ENCODE results near the gene LENG9. TPM values are rescaled to one million over a fixed set of nuclear protein-coding genes. Genes with fewer than 3 reads are reported as not detected.
"Not testable (repeated sequence)": the region's sequence is repeated elsewhere in the genome, so short reads cannot be mapped to it uniquely, and the experiment has no call there.

Gene LENG9
- total RNA-seq, 1 experiment from 2014 or later: 4.2 TPM

DNA sequence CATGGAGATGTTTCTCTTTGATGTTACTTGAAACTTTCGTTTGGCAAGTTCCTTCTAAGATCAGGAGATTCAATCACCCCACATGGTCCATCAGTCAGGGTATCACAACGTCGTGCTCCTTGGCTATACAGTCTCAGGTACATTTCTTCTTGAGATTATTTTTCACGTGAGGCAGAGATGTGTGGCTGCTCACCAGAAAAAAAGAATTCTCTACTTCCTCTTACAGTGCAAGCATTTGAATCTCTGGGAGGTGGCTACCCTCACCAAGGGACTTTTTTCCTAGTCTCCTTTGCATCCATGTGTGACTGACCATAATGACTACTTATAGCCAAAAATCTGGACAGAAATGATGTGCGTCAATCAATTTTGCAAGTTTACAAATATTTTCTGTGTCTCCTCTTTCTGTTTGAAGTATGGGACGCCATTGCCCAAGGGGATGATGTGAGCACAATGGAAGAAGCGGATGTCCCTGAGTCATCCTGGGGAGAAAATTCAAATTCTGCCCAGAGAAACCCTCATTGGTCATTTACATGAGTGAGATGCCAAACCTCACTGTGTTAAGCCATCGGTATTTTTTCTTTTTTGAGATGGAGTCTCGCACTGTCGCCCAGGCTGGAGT, 30.5 kb upstream of the LENG9 start:
- no peak overlapping the region for H3K27ac ChIP-seq (ENCODE audit: low read depth, low read length, poor library complexity, severe bottlenecking)
- peaks cover 36% of the 10 kb centered on the region for H3K27me3 ChIP-seq (replicated peaks; ENCODE audit: insufficient read depth, low read depth, low read length, poor library complexity)
- POLR2A ChIA-PET (ENCODE audit: low non-redundant PET): no interaction called here
- H3K9me3 ChIP-seq (ENCODE audit: low read depth, low read length, poor library complexity, severe bottlenecking): no peaks in the 10 kb centered on the region
- no peak for TF ChIP-seq EZH2 (IDR thresholded peaks at IDR 0.05; ENCODE audit: borderline replicate concordance, low read depth, low read length, poor library complexity, severe bottlenecking)
- TF ChIP-seq, protein P1, sequence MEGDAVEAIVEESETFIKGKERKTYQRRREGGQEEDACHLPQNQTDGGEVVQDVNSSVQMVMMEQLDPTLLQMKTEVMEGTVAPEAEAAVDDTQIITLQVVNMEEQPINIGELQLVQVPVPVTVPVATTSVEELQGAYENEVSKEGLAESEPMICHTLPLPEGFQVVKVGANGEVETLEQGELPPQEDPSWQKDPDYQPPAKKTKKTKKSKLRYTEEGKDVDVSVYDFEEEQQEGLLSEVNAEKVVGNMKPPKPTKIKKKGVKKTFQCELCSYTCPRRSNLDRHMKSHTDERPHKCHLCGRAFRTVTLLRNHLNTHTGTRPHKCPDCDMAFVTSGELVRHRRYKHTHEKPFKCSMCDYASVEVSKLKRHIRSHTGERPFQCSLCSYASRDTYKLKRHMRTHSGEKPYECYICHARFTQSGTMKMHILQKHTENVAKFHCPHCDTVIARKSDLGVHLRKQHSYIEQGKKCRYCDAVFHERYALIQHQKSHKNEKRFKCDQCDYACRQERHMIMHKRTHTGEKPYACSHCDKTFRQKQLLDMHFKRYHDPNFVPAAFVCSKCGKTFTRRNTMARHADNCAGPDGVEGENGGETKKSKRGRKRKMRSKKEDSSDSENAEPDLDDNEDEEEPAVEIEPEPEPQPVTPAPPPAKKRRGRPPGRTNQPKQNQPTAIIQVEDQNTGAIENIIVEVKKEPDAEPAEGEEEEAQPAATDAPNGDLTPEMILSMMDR (conservative IDR thresholded peaks at IDR 0.05; ENCODE audit: low read depth, low read length): no peak
- H3K36me3 ChIP-seq (ENCODE audit: insufficient read depth, low read length, poor library complexity, severe bottlenecking): no peaks in the 10 kb centered on the region
- CTCF ChIA-PET: no interaction called here
- intact Hi-C loops (cut with micrococcal nuclease; ENCODE audit: unreplicated experiment): no loop called here
- no peak for DNase-seq (ENCODE audit: low spot score)
- no peaks in the 10 kb centered on the region for H3K4me1 ChIP-seq (ENCODE audit: insufficient read depth, low read length, poor library complexity, severe bottlenecking)
- no TSS peak for BruUV-seq (replicated peaks)
- no peak overlapping the region for H3K4me3 ChIP-seq (ENCODE audit: low read depth, low read length, poor library complexity, severe bottlenecking)

DNA sequence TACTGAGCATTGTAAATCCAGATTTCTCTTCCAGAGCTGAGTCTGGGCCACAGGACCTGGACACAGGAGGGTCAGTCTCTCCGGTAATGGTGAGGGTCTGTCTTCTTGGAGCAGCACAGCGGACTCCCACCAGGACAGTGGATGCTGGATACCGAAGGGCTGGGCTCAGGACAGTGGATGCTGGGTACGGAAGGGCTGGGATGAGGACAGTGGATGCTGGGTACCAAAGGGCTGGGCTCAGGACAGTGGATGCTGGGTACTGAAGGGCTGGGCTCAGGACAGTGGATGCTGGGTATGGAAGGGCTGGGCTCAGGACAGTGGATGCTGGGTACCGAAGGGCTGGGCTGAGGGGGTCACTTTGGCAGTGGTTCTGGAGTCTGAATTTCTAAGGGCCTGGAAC, 29.5 kb upstream of the LENG9 start:
- H3K4me3 ChIP-seq (ENCODE audit: low read depth, low read length, poor library complexity, severe bottlenecking); H3K9me3 ChIP-seq (ENCODE audit: low read depth, low read length, poor library complexity, severe bottlenecking); DNase-seq (ENCODE audit: low spot score); CTCF ChIA-PET; H3K27ac ChIP-seq (ENCODE audit: low read depth, low read length, poor library complexity, severe bottlenecking); H3K36me3 ChIP-seq (ENCODE audit: insufficient read depth, low read length, poor library complexity, severe bottlenecking); BruUV-seq (replicated peaks); POLR2A ChIA-PET (ENCODE audit: low non-redundant PET); H3K4me1 ChIP-seq (ENCODE audit: insufficient read depth, low read length, poor library complexity, severe bottlenecking); intact Hi-C loops (cut with micrococcal nuclease; ENCODE audit: unreplicated experiment): not testable (repeated sequence)
- peaks cover 42% of the 10 kb centered on the region for H3K27me3 ChIP-seq (replicated peaks; ENCODE audit: insufficient read depth, low read depth, low read length, poor library complexity)

DNA sequence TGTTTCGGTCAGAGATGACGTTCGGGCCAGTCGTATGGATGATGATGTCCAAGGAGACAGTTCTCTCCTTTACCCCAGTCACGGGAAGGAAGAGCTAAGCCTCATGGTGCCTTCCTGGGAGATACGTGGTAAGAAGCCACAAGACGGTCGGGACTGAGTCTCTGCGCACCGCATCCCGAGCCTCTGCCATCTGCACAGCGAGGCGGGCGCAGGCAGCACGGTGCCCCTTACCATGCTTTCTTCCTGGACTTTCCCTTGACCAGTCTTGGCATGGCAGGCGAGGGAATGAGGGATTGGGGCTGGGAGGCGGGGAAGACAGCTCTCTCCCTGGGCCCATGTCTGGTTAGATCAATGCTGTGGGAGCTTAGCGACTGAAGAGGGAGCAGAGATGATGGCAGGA, 29.0 kb upstream of the LENG9 start:
- no TSS peak for BruUV-seq (replicated peaks)
- CTCF ChIA-PET: no interaction called here
- POLR2A ChIA-PET (ENCODE audit: low non-redundant PET): no interaction called here

More for the DNA sequence above, 29.0 kb upstream of the LENG9 start:
- no peak for DNase-seq (ENCODE audit: low spot score)
- Histone ChIP-seq H3K9me3 (ENCODE audit: low read depth, low read length, poor library complexity, severe bottlenecking) (no peaks in the 10 kb centered on the region), H3K36me3 (ENCODE audit: insufficient read depth, low read length, poor library complexity, severe bottlenecking) (no peaks in the 10 kb centered on the region), H3K4me3 (ENCODE audit: low read depth, low read length, poor library complexity, severe bottlenecking) (no peak overlapping the region), H3K27me3 (replicated peaks; ENCODE audit: insufficient read depth, low read depth, low read length, poor library complexity) (peaks cover 42% of the 10 kb centered on the region), H3K4me1 (ENCODE audit: insufficient read depth, low read length, poor library complexity, severe bottlenecking) (no peaks in the 10 kb centered on the region), H3K27ac (ENCODE audit: low read depth, low read length, poor library complexity, severe bottlenecking) (no peak overlapping the region)
- TF ChIP-seq, protein P1 (conservative IDR thresholded peaks at IDR 0.05; ENCODE audit: low read depth, low read length): no peak
- no peak for TF ChIP-seq EZH2 (IDR thresholded peaks at IDR 0.05; ENCODE audit: borderline replicate concordance, low read depth, low read length, poor library complexity, severe bottlenecking)
- intact Hi-C loops (cut with micrococcal nuclease; ENCODE audit: unreplicated experiment): no loop called here
